Activated CD4-positive, alpha-beta T cell treated with anti-CD3 and anti-CD28 coated beads, Interleukin-2, Interleukin-6, amounts not matched to agents 100 ng/mL and 50 ng/mL, durations not matched to agents 16 hours and 8 hours (primary cell): ENCODE data around the gene PUS3.

Experiments used
- DNase-seq: peaks from one replicate; pipeline ENCODE4 v3.0.0-alpha.2; 2020

PUS3 gene

GRCh38 chr11:125941267-125941618, 38.2 kb upstream of the PUS3 start:
- no peak for DNase-seq

DNA sequence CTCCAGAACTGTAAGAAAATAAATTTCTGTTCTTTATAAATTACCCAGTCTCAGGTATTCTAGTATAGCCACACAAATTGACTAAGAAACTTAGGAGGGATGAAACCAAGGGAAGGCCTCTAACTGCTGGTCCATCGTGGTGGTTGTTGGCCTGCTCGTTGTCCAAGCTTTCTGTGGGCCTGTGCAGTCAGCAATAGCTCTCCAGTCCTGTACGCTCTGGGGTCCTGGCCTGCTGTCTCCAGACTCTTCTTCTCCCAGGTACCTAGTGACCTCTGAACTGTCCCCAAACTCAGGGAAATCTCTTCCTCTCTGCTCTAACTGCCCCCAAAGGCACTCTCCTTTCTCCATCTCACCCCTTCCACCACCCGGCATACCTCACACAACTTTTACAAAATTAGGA, 37.1 kb upstream of the PUS3 start:
- no peak for DNase-seq

DNA sequence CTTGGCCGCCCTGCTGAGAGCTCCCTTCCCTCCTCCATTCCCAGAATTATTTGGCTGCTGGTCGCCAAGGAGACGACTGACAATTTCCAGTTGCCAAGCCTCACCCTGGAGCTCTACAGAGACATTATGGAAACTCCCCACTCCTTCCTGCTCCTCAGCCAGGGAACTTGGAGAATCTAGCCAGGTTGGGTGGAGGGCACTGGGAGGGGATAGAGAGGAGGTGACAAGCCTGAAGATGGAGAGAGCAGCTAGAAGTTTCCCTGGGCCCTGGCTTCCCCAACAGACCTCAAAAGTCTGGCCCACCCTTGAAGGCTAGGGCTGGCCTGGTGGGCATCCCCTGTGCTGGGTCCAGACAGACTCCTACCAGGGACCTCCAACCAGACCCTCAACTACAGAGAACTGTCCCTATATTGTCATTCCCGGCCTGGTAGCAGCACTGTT, 36.1 kb upstream of the PUS3 start:
- DNase-seq: no peak

- DNase-seq: no peak
Observed at GRCh38 chr11:125938418-125938817, 35.4 kb upstream of the PUS3 start.

DNA sequence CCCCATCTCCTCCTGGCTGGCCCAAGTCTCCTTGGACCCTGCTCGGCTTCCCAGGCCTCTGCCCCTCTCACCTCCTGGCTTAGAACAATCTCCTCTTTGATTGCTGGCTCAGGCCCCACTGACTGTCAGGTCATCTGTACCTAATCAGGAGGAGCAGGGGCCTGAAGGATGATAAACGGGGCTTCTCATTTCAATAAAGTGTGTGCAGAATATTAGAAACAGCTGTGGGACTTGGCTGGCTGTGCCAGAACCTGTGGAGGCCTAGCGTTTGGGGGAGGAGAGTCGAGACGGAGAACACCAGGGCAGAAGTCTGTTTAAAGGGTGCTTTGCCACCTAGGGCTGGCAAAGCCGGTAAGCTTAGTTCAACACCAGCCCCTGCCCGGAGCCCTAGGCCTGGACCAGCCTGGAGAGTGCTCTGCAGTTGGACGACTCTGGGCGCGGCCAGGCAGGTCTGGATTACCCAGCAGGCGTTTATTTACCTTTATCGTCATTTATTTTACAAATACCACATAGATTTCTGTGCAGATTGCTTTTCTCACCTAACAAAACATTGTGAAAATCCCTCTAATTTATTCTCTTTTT, 32.7 kb upstream of the PUS3 start:
- no peak for DNase-seq

DNA sequence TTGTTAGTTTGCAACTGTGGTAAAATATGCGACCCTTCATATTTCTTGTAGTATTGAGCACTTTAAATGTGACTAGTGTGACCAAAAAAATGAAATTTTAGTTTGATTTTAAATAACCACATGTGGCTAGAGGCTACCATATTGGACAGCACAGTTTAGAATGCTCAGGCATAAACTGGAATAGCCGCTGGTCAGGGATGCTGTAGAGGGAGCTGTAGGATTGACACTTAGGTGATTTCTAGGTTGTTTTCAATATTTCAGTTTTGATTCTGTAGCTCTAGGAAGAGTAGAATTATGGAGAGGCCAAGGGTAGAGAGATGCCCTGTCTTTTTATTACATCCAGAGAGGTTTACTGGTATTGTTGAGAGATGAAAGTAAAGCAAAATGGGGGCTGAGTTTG, 32.0 kb upstream of the PUS3 start:
- no peak for DNase-seq

DNA sequence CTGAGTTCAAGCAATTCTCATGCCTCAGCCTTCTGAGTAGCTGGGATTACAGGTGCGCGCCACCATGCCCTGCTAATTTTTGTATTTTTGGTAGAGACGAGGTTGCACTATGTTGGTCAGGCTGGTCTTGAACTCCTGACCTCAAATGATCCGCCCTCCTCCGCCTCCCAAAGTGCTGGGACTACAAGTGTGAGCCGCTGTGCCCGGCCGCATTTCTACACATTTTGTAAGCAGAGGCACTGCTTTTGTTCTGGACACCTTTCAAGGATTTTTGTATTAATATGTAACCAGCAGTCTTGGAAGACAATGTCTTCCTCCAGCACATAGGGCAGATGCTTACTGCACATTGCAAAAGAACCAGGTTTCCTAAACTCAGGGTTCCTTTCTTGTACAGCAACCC, 31.5 kb upstream of the PUS3 start:
- no peak for DNase-seq

- DNase-seq: no peak
Observed at GRCh38 chr11:125933030-125933813, 30.2 kb upstream of the PUS3 start.

- DNase-seq: no peak
Observed at GRCh38 chr11:125932301-125932700, 29.3 kb upstream of the PUS3 start.

DNA sequence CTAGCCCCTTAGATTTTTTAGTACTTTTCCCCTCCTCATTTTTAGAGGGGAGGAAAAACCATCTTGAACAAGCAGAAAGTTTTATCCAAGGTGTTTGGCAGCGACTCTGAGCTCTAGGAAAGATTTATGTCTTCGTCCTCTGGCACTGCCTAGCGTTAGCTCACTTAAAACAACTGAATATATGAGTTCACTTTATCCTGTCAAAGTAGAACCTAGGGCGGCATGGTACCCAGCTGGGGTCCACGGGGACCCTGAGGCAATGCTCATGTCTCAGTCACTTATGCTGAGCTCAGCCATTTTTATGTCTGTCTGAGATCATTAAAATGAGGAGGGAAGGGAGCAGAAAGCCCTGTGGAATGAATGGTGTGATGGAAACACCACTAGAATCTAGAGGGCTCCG, 28.7 kb upstream of the PUS3 start:
- no peak for DNase-seq

DNA sequence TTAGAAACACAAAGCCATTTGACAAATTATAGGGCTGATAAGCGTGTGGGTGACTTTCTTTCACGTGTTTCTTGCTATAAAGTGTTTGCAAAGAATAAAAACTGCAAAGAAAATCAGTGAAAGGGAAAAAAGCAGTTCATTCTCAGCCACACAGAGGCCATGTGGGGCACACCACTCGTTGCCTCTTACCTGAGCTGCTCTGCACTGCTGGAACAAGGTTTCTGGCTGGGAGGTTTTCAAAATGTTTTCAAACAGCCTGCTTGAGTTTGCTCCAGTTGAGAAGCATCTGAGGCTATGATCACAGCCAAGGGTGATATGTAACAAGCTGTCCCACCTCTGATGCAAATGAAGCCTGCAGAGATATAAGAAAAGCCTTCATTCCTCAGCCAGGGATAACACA, 28.1 kb upstream of the PUS3 start:
- DNase-seq: no peak

DNA sequence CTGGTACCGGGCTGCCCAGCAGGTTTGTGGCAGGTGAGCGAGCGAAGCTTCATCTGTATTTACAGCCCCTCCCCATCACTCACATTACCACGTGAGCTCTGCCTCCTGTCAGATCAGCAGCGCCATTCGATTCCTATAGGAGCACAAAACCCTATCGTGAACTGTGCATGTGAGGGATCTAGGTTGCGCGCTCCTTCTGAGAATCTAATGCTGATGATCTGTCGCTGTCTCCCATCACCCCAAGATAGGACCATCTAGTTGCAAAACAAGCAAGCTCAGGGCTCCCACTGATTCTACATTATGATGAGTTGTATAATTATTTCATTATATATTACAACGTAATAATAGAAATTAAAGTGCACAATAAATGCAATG, 27.1 kb upstream of the PUS3 start:
- no peak for DNase-seq

GRCh38 chr11:125929445-125930075, 26.6 kb upstream of the PUS3 start:
- DNase-seq: no peak

- no peak for DNase-seq
Observed at GRCh38 chr11:125926682-125927081, 23.7 kb upstream of the PUS3 start.

- DNase-seq: no peak
Observed at GRCh38 chr11:125925804-125926203, 22.8 kb upstream of the PUS3 start.

GRCh38 chr11:125925247-125925740, 22.3 kb upstream of the PUS3 start:
- DNase-seq: no peak

- no peak for DNase-seq
Observed at GRCh38 chr11:125924384-125925007, 21.5 kb upstream of the PUS3 start.

- DNase-seq: no peak
Observed at GRCh38 chr11:125923633-125924032, 20.6 kb upstream of the PUS3 start.

DNA sequence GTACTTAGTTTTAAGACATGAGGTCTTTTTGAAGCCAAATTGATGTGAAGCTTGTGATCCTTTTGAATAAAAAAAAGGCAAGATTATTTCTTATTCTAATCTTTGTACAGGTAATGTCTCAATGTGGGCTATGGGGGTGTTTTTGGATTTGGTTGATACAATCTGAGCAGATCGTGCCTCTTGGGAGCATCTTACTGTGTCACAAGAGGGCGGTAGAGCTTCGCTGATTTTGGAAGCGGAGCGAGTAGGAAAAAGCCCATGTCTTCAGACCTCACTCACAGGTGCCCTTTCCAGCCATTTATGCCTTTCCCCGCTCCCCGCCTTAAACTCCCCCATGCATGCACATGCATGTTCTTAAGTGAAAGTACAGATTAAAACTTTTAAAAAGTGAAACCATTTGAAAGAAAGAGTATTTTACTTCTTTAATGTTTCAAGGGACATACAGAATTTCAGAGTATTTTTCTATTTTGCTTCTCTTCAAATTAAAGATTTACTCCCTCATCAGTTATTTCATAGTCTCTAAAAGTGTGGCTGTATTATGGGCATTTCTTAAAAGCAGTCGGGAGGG, 20.1 kb upstream of the PUS3 start:
- peak; percentile 71 for DNase-seq

- no peak for DNase-seq
Observed at GRCh38 chr11:125922156-125922555, 19.1 kb upstream of the PUS3 start.

GRCh38 chr11:125921042-125921441, 18.0 kb upstream of the PUS3 start:
- DNase-seq: no peak

- no peak for DNase-seq
Observed at GRCh38 chr11:125918140-125918840, 15.3 kb upstream of the PUS3 start.
